HG03460 (cell line): ENCODE data around the gene NPC1.

ENCODE experiments used
- ATAC-seq: cut with Tn5 transposase; IDR thresholded peaks from one replicate; pipeline ENCODE4 v1.9.1; 2021; ENCODE audit not compliant: unreplicated experiment

NPC1 gene

GRCh38 chr18:23550898-23551297 lies 35.4 kb downstream of the NPC1 start:
- ATAC-seq: no peak

- no peak for ATAC-seq
These were observed 37.6 kb downstream of the NPC1 start for GRCh38 chr18:23548719-23549118.

- no peak for ATAC-seq
These were observed 38.0 kb downstream of the NPC1 start for GRCh38 chr18:23548275-23548674.

GRCh38 chr18:23547846-23548245 lies 38.5 kb downstream of the NPC1 start:
- no peak for ATAC-seq

- no peak for ATAC-seq
These were observed 39.0 kb downstream of the NPC1 start for GRCh38 chr18:23547306-23547705.

- ATAC-seq: no peak
These were observed 41.0 kb downstream of the NPC1 start for GRCh38 chr18:23545247-23545789.

- no peak for ATAC-seq
These were observed 43.8 kb downstream of the NPC1 start for GRCh38 chr18:23542461-23542860.

- ATAC-seq: no peak
These were observed 44.8 kb downstream of the NPC1 start for GRCh38 chr18:23541349-23542093.

- ATAC-seq: peak; percentile 61
These were observed 45.4 kb downstream of the NPC1 start for GRCh38 chr18:23540867-23541266.

- ATAC-seq: no peak
These were observed 46.3 kb downstream of the NPC1 start for GRCh38 chr18:23539911-23540525.

- ATAC-seq: no peak
These were observed 47.0 kb downstream of the NPC1 start for GRCh38 chr18:23539296-23539695.

- no peak for ATAC-seq
These were observed 47.4 kb downstream of the NPC1 start for GRCh38 chr18:23538870-23539269.

GRCh38 chr18:23538001-23538400 lies 48.3 kb downstream of the NPC1 start:
- ATAC-seq: no peak

- ATAC-seq: no peak
These were observed 49.0 kb downstream of the NPC1 start for GRCh38 chr18:23537274-23537673.

- ATAC-seq: no peak
These were observed 50.1 kb downstream of the NPC1 start for GRCh38 chr18:23536204-23536603.

- ATAC-seq: no peak
These were observed 52.0 kb downstream of the NPC1 start for GRCh38 chr18:23534276-23534675.

GRCh38 chr18:23532848-23533247 lies 53.5 kb downstream of the NPC1 start:
- ATAC-seq: no peak

GRCh38 chr18:23531912-23532311 lies 54.4 kb downstream of the NPC1 start:
- no peak for ATAC-seq

GRCh38 chr18:23530195-23530594 lies 56.1 kb downstream of the NPC1 start:
- no peak for ATAC-seq

GRCh38 chr18:23529604-23530003 lies 56.7 kb downstream of the NPC1 start:
- ATAC-seq: no peak

- ATAC-seq: no peak
These were observed 57.5 kb downstream of the NPC1 start for GRCh38 chr18:23528580-23529472.
